GM12873 (cell line): ENCODE measurements around the gene CCT5.

Experiments used
- CTCF ChIP-seq: IDR thresholded peaks from 2 replicates; pipeline ENCODE4 v1.5.1; 2012; ENCODE audit warnings: low read depth, mild to moderate bottlenecking, moderate library complexity, low read length, control low read depth; ENCODE audit not compliant: insufficient read depth; ENCODE audit errors: missing control alignments

The CCT5 gene

GRCh38 chr5:10259899-10260298, 9.8 kb downstream of the CCT5 start:
- TF ChIP-seq CTCF, result no peak

- TF ChIP-seq CTCF, result no peak
Measured at GRCh38 chr5:10261065-10261464, 11.0 kb downstream of the CCT5 start.

- TF ChIP-seq CTCF, result no peak
Measured at GRCh38 chr5:10262121-10262774, 12.2 kb downstream of the CCT5 start.

GRCh38 chr5:10262995-10263394, 12.9 kb downstream of the CCT5 start:
- TF ChIP-seq CTCF, result no peak

- TF ChIP-seq CTCF, result no peak
Measured at GRCh38 chr5:10264604-10265003, 14.5 kb downstream of the CCT5 start.

GRCh38 chr5:10265245-10266109, 15.4 kb downstream of the CCT5 start:
- TF ChIP-seq CTCF, result no peak

GRCh38 chr5:10266137-10266536, 16.1 kb downstream of the CCT5 start:
- TF ChIP-seq CTCF, result no peak
